OCI-LY3 (cell line): ENCODE data around the gene HGS.

Experiments used
- EZH2phosphoT487 ChIP-seq: fragments of 200-600 bp; shearing (Covaris generic); IDR thresholded peaks from 2 replicates; pipeline ENCODE4 v1.6.1; 2018; ENCODE audit warnings: antibody characterized with exemption, mixed run types, low read depth
- TF ChIP-seq, protein P1 (sequence below): fragments of 200-600, 300-600 bp; sonication (generic); IDR thresholded peaks from 2 replicates; pipeline ENCODE4 v1.5.1; 2014; ENCODE audit warnings: antibody characterized with exemption, low read length, low read depth

DNA sequence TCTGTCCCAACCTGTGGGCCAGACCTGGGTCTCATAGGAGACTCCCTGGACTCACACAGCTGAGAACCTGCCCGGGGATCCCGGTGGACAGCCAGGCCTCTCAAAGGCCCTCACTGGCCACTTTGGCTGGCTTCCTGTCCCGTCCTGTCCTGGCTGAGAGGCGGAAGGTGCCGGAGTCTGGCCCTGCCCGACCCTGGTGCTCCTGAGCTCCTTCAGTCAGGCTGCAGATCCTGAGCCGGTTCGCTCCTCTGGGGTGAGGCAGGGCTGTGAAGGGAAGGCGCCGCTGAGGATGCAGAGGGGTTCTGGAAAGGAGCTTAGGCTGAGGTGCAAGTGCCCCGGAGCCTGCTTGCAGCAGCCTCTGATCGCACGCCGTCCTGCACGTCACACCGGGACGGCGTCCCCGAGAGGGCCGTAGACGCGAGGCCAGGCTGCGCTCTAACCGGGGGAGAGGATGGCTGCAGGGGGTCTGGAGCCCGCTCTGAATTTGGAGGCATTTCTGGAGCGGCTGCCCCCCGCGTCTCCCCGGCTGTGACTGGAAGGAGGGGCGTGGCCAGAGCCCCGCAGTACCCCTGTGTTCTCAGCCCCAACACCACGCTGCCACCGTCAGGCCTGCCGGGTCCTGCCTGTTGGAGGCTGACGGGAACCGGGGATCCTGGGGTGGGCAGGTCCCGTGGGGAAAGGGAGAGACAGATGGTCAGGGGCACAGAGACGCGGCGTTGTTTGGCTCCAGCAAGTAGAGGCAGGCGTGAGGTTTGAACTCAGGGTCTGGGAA lies 4.1 kb downstream of the HGS start:
- TF ChIP-seq, protein P1, sequence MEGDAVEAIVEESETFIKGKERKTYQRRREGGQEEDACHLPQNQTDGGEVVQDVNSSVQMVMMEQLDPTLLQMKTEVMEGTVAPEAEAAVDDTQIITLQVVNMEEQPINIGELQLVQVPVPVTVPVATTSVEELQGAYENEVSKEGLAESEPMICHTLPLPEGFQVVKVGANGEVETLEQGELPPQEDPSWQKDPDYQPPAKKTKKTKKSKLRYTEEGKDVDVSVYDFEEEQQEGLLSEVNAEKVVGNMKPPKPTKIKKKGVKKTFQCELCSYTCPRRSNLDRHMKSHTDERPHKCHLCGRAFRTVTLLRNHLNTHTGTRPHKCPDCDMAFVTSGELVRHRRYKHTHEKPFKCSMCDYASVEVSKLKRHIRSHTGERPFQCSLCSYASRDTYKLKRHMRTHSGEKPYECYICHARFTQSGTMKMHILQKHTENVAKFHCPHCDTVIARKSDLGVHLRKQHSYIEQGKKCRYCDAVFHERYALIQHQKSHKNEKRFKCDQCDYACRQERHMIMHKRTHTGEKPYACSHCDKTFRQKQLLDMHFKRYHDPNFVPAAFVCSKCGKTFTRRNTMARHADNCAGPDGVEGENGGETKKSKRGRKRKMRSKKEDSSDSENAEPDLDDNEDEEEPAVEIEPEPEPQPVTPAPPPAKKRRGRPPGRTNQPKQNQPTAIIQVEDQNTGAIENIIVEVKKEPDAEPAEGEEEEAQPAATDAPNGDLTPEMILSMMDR = no peak
- TF ChIP-seq EZH2phosphoT487 = no peak
